Left lung (tissue), 10 donors: ENCODE data around the gene NFKBIZ. TPM values are rescaled to one million over a fixed set of nuclear protein-coding genes. Genes with fewer than 3 reads are reported as not detected.
"Not testable (repeated sequence)": the region's sequence is repeated elsewhere in the genome, so short reads cannot be mapped to it uniquely, and the experiment has no call there.

Experiments used
- ATAC-seq: fragments of 200-7000 bp; cut with Tn5 transposase; one replicate; pipeline ENCODE4 v1.9.1; 2020; ENCODE audit warnings: moderate library complexity
- DNase-seq, 4 donors: peaks; one replicate each; pipeline ENCODE4 v3.0.0-alpha.2; 2013 to 2020
- H3K27ac ChIP-seq, 2 donors: fragments of 200-600 bp; sonication (generic) in 1 of 2; one replicate each; pipeline versions ENCODE4 v1.5.0 to v1.8.0; 2020 to 2021
- H3K27me3 ChIP-seq, 2 donors: fragments of 200-600 bp; sonication (generic) in 1 of 2; one replicate each; pipeline versions ENCODE4 v1.5.0 to v1.8.0; 2020 to 2021
- H3K36me3 ChIP-seq, 2 donors: fragments of 200-600 bp; sonication (generic) in 1 of 2; one replicate each; pipeline versions ENCODE4 v1.5.0 to v1.8.0; 2020 to 2021
- H3K4me1 ChIP-seq, 2 donors: fragments of 200-600 bp; one replicate each; pipeline ENCODE4 v1.8.0; 2021
- H3K4me3 ChIP-seq, 2 donors: fragments of 200-600 bp; sonication (generic) in 1 of 2; one replicate each; pipeline versions ENCODE4 v1.5.0 to v1.8.0; 2020 to 2021; ENCODE audit warnings: mild to moderate bottlenecking in 1 of 2
- H3K9me3 ChIP-seq, 2 donors: fragments of 200-600 bp; sonication (generic) in 1 of 2; one replicate each; pipeline versions ENCODE4 v1.5.0 to v1.8.0; 2020 to 2021
- CTCF ChIP-seq, 2 donors: fragments of 200-600 bp; sonication (generic) in 1 of 2; IDR thresholded peaks; one replicate each; pipeline versions ENCODE4 v1.5.0 to v1.8.0; 2021; ENCODE audit warnings: antibody characterized with exemption in 2 of 2
- intact Hi-C, 2 donors: fragments of 100-400 bp; cut with DNase I; formaldehyde crosslinking; loops; one replicate each; pipeline versions ENCODE4 v1.11.2 to v1.14.2; 2022
- polyA plus RNA-seq, 6 donors: library from polyadenylated mRNA; unstranded; fragments of 120-200 nt; gene quantifications; one replicate each; pipeline ENCODE4 v1.2.1, GENCODE V29; 2013; ENCODE audit not compliant: insufficient read length in 6 of 6
- total RNA-seq, 2 donors: library from RNA; stranded (reverse); fragmentation: NEBNext Ultra II Directional; extraction: Animal tissue kit (Norgen Biotek cat#: 25700); gene quantifications; one replicate each; pipeline ENCODE4 v1.2.1, GENCODE V29; 2021
- donor health status: DM: no; HTN: yes; CAD: no.
- donor health status: DM: no; HTN: no; CAD: no.

NFKBIZ gene
- total and polyA plus RNA-seq, 8 donors: 19.2 to 125 (median 42.6) TPM

GRCh38 chr3:101898752-101899169, 49.4 kb downstream of the NFKBIZ start:
- peaks cover 0 to 9% of the 10 kb centered on the region in 2 donors for H3K9me3 ChIP-seq
- peaks cover 0 to 14% of the 10 kb centered on the region in 2 donors for H3K4me1 ChIP-seq
- peak overlapping the region in 1 of 2 donors; percentile 26 for H3K27ac ChIP-seq
- H3K27me3 ChIP-seq: no peaks in the 10 kb centered on the region
- H3K36me3 ChIP-seq: no peaks in the 10 kb centered on the region
- DNase-seq (no peak), ATAC-seq (peak; percentile 55)
- intact Hi-C loops: no loop called here
- TF ChIP-seq CTCF (IDR thresholded peaks at IDR 0.05): no peak
- H3K4me3 ChIP-seq: no peak overlapping the region

GRCh38 chr3:101900316-101900715, 51.0 kb downstream of the NFKBIZ start:
- intact Hi-C loops: no loop called here
- TF ChIP-seq CTCF (IDR thresholded peaks at IDR 0.05): no peak
- no peak for DNase-seq
- ATAC-seq: no peak
- no peak overlapping the region for H3K4me3 ChIP-seq
- H3K9me3 ChIP-seq: peaks cover 0 to 12% of the 10 kb centered on the region in 2 donors
- peaks cover 0 to 14% of the 10 kb centered on the region in 2 donors for H3K4me1 ChIP-seq
- no peaks in the 10 kb centered on the region for H3K36me3 ChIP-seq
- no peak overlapping the region for H3K27ac ChIP-seq
- no peaks in the 10 kb centered on the region for H3K27me3 ChIP-seq

- DNase-seq: no peak
- Histone ChIP-seq H3K4me3 (no peak overlapping the region), H3K36me3 (no peaks in the 10 kb centered on the region), H3K4me1 (peaks cover 0 to 14% of the 10 kb centered on the region in 2 donors), H3K27ac (no peak overlapping the region), H3K27me3 (no peaks in the 10 kb centered on the region), H3K9me3 (peaks cover 0 to 15% of the 10 kb centered on the region in 2 donors)
- TF ChIP-seq CTCF (IDR thresholded peaks at IDR 0.05): no peak
- ATAC-seq: no peak
- intact Hi-C loops: no loop called here
Measured at GRCh38 chr3:101900736-101901135, 51.4 kb downstream of the NFKBIZ start.

- no peak overlapping the region for H3K4me3 ChIP-seq
- peak; percentile 44 for ATAC-seq
- peaks cover 0 to 11% of the 10 kb centered on the region in 2 donors for H3K9me3 ChIP-seq
- H3K4me1 ChIP-seq: peaks cover 0 to 14% of the 10 kb centered on the region in 2 donors
- H3K27me3 ChIP-seq: no peaks in the 10 kb centered on the region
- intact Hi-C loops: no loop called here
- no peak overlapping the region for H3K27ac ChIP-seq
- no peak for DNase-seq
- no peaks in the 10 kb centered on the region for H3K36me3 ChIP-seq
- no peak for TF ChIP-seq CTCF (IDR thresholded peaks at IDR 0.05)
Measured at GRCh38 chr3:101902041-101902440, 52.7 kb downstream of the NFKBIZ start.

GRCh38 chr3:101903451-101903871, 54.1 kb downstream of the NFKBIZ start:
- no peak overlapping the region for H3K4me3 ChIP-seq
- H3K9me3 ChIP-seq: peaks cover 0 to 7% of the 10 kb centered on the region in 2 donors
- no peaks in the 10 kb centered on the region for H3K27me3 ChIP-seq
- peaks cover 0 to 14% of the 10 kb centered on the region in 2 donors for H3K4me1 ChIP-seq
- DNase-seq (peak in 2 of 4 donors; percentile 7 to 34), ATAC-seq (peak; percentile 68)
- intact Hi-C loops: no loop called here
- no peak overlapping the region for H3K27ac ChIP-seq
- H3K36me3 ChIP-seq: no peaks in the 10 kb centered on the region
- no peak for TF ChIP-seq CTCF (IDR thresholded peaks at IDR 0.05)

- ATAC-seq, H3K4me3 ChIP-seq, H3K27me3 ChIP-seq, H3K27ac ChIP-seq, H3K36me3 ChIP-seq, DNase-seq, intact Hi-C loops, H3K9me3 ChIP-seq, H3K4me1 ChIP-seq: not testable (repeated sequence)
Measured at GRCh38 chr3:101905573-101905972, 56.3 kb downstream of the NFKBIZ start.
